HEK293 (cell line): Measurements from ENCODE around the gene CORO7.

Source experiments
- CTCF ChIA-PET: fragments of 350-600 bp; formaldehyde crosslinking; extraction: SDS; loops from one replicate; lab custom pipeline; 2021; ENCODE audit warnings: antibody characterized with exemption; lab: Yijun Ruan, JAX
- POLR2A ChIA-PET: fragments of 300-600 bp; formaldehyde crosslinking; extraction: SDS; loops from one replicate; lab custom pipeline; 2020; ENCODE audit warnings: antibody characterized with exemption, inconsistent platforms; lab: Yijun Ruan, JAX
- H3K27ac ChIP-seq: fragments of 200-500 bp; sonication (Bioruptor generic); 2 replicates; pipeline ENCODE4 v1.5.1; 2014; ENCODE audit warnings: low read depth, low read length, control low read depth, inconsistent platforms; ENCODE audit errors: extremely low read depth
- H3K36me3 ChIP-seq, 2 experiments: fragments of 200-500 bp in 1 of 2; sonication (Bioruptor generic) in 1 of 2; 1 replicate in 1 of 2; 2 replicates in 1 of 2; pipeline ENCODE4 v1.5.1; 2014 to 2017; ENCODE audit warnings: inconsistent platforms in 2 of 2, low read length in 2 of 2; ENCODE audit not compliant: control insufficient read depth in 2 of 2, insufficient read depth in 1 of 2
- H3K4me1 ChIP-seq: fragments of 200-500 bp; sonication (Bioruptor generic); 2 replicates; pipeline ENCODE4 v1.5.1; 2014; ENCODE audit warnings: mild to moderate bottlenecking, low read length, inconsistent platforms; ENCODE audit not compliant: control insufficient read depth, insufficient read depth
- H3K4me3 ChIP-seq: 2 replicates; pipeline ENCODE4 v1.5.1; 2011; ENCODE audit warnings: low read depth, mild to moderate bottlenecking, control low read depth, low read length, moderate library complexity
- H3K9me3 ChIP-seq: fragments of 200-500 bp; sonication (Bioruptor generic); 2 replicates; pipeline ENCODE4 v1.5.1; 2014; ENCODE audit warnings: low read depth, low read length, inconsistent platforms; ENCODE audit not compliant: control insufficient read depth, insufficient read depth
- BCL6B ChIP-seq: fragments of 450-650 bp; formaldehyde crosslinking; IDR thresholded peaks from 2 replicates; pipeline ENCODE4 v1.5.1; 2017; ENCODE audit warnings: missing biosample characterization, missing genetic modification characterization
- EGR2 ChIP-seq: fragments of 450-650 bp; formaldehyde crosslinking; IDR thresholded peaks from 2 replicates; pipeline ENCODE4 v1.5.1; 2016; ENCODE audit warnings: low read depth, missing biosample characterization, missing genetic modification characterization
- GLIS2 ChIP-seq: fragments of 450-650 bp; formaldehyde crosslinking; IDR thresholded peaks from 2 replicates; pipeline ENCODE4 v1.5.1; 2016; ENCODE audit warnings: missing biosample characterization, missing genetic modification characterization
- KLF17 ChIP-seq: fragments of 450-650 bp; formaldehyde crosslinking; IDR thresholded peaks from 2 replicates; pipeline ENCODE4 v1.5.1; 2016; ENCODE audit warnings: missing biosample characterization, missing genetic modification characterization
- KLF9 ChIP-seq: fragments of 450-650 bp; formaldehyde crosslinking; IDR thresholded peaks from 2 replicates; pipeline ENCODE4 v1.5.1; 2016; ENCODE audit warnings: missing biosample characterization, missing genetic modification characterization, low read depth
- PRDM10 ChIP-seq: fragments of 450-650 bp; formaldehyde crosslinking; IDR thresholded peaks from 2 replicates; pipeline ENCODE4 v1.5.1; 2016; ENCODE audit warnings: missing biosample characterization, missing genetic modification characterization
- PRDM6 ChIP-seq: fragments of 450-650 bp; formaldehyde crosslinking; IDR thresholded peaks from 2 replicates; pipeline ENCODE4 v1.5.1; 2017; ENCODE audit warnings: missing biosample characterization, missing genetic modification characterization
- SCRT2 ChIP-seq: fragments of 450-650 bp; formaldehyde crosslinking; IDR thresholded peaks from 2 replicates; pipeline ENCODE4 v1.5.1; 2016; ENCODE audit warnings: missing biosample characterization, missing genetic modification characterization
- ZBTB1 ChIP-seq: fragments of 450-650 bp; formaldehyde crosslinking; IDR thresholded peaks from 2 replicates; pipeline ENCODE4 v1.5.1; 2016; ENCODE audit warnings: missing biosample characterization, missing genetic modification characterization
- ZBTB26 ChIP-seq: fragments of 450-650 bp; formaldehyde crosslinking; optimal IDR thresholded peaks from 2 replicates; pipeline ENCODE3; 2016; ENCODE audit warnings: missing biosample characterization, mild to moderate bottlenecking, missing genetic modification characterization
- ZNF501 ChIP-seq: fragments of 450-650 bp; formaldehyde crosslinking; IDR thresholded peaks from 2 replicates; pipeline ENCODE4 v1.5.1; 2016; ENCODE audit warnings: missing biosample characterization, missing genetic modification characterization
- ZNF529 ChIP-seq: fragments of 450-650 bp; formaldehyde crosslinking; IDR thresholded peaks from 2 replicates; pipeline ENCODE4 v1.5.1; 2017; ENCODE audit warnings: missing genetic modification characterization, missing biosample characterization; ENCODE audit not compliant: insufficient replicate concordance
- ZNF544 ChIP-seq: fragments of 450-650 bp; formaldehyde crosslinking; IDR thresholded peaks from 2 replicates; pipeline ENCODE4 v1.5.0; 2017; ENCODE audit warnings: missing biosample characterization, missing genetic modification characterization
- ZNF560 ChIP-seq: fragments of 450-650 bp; formaldehyde crosslinking; IDR thresholded peaks from 2 replicates; pipeline ENCODE4 v1.5.1; 2017; ENCODE audit warnings: missing biosample characterization, missing genetic modification characterization, borderline replicate concordance
- ZNF561 ChIP-seq: fragments of 450-650 bp; IDR thresholded peaks from 2 replicates; pipeline ENCODE4 v1.5.1; 2018; ENCODE audit warnings: missing biosample characterization, missing genetic modification characterization, borderline replicate concordance
- ZNF747 ChIP-seq: fragments of 450-650 bp; formaldehyde crosslinking; IDR thresholded peaks from 2 replicates; pipeline ENCODE4 v1.5.1; 2016; ENCODE audit warnings: missing biosample characterization, missing genetic modification characterization

The CORO7 gene

GRCh38 chr16:4407543-4408322 lies 8.7 kb downstream of the CORO7 start:
- TF ChIP-seq ZNF747 (tag by site-specific recombination) (no peak), BCL6B (tag by site-specific recombination) (no peak), ZNF529 (tag by site-specific recombination) (no peak), ZBTB1 (tag by site-specific recombination) (no peak), GLIS2 (tag by site-specific recombination) (no peak), KLF9 (tag by site-specific recombination) (no peak), ZNF560 (tag by site-specific recombination) (no peak), PRDM10 (no peak)
- peaks cover 5 to 80% of the 10 kb centered on the region in 2 experiments; a peak in 2 of 3 replicates for H3K36me3 ChIP-seq
- no peak overlapping the region for H3K27ac ChIP-seq
- no peaks in the 10 kb centered on the region; the same call in 1 of the 2 replicates for H3K4me1 ChIP-seq
- CTCF ChIA-PET = no interaction called here
- H3K4me3 ChIP-seq = no peak overlapping the region
- POLR2A ChIA-PET = no interaction called here
- H3K9me3 ChIP-seq = no peaks in the 10 kb centered on the region

GRCh38 chr16:4404967-4405696 lies 11.3 kb downstream of the CORO7 start:
- H3K27ac ChIP-seq = no peak overlapping the region
- H3K9me3 ChIP-seq = no peaks in the 10 kb centered on the region
- TF ChIP-seq ZNF544 (no peak), ZNF561 (tag by site-specific recombination) (no peak), GLIS2 (tag by site-specific recombination) (peak; percentile 51)
- ChIA-PET POLR2A (interaction anchor here (0.9 kb wide), 1 partner anchor 11 kb away, joined by 3 read pairs; no protein-coding TSS in a partner anchor), CTCF (interaction anchor here (0.6 to 7.4 kb wide), 27 partner anchors 10 to 1271 kb away, joined by 3 to 135 read pairs (median 5); partner anchors contain the start of genes CORO7, PAM16 and TFAP4)
- no peak overlapping the region for H3K4me3 ChIP-seq
- H3K36me3 ChIP-seq = peaks cover 5 to 75% of the 10 kb centered on the region in 2 experiments; a peak in 2 of 3 replicates
- H3K4me1 ChIP-seq = no peaks in the 10 kb centered on the region

- Histone ChIP-seq H3K4me1 (no peaks in the 10 kb centered on the region), H3K9me3 (no peaks in the 10 kb centered on the region), H3K36me3 (peaks cover 5 to 68% of the 10 kb centered on the region in 2 experiments; a peak in 2 of 3 replicates), H3K4me3 (no peak overlapping the region), H3K27ac (no peak overlapping the region)
- CTCF ChIA-PET = interaction anchor here (0.6 to 7.4 kb wide), 41 partner anchors 9 to 1271 kb away, joined by 3 to 135 read pairs (median 5); partner anchors contain the start of genes CORO7 and PAM16
- POLR2A ChIA-PET = interaction anchor here (0.9 to 1.7 kb wide), 4 partner anchors 9 to 33 kb away, joined by 3 to 6 read pairs (median 3); no protein-coding TSS in a partner anchor
- TF ChIP-seq SCRT2 (peak; percentile 44; the same call in 1 of the 2 replicates), ZBTB26 (tag by site-specific recombination) (peak; percentile 22), KLF17 (tag by site-specific recombination) (peak; percentile 79), PRDM6 (no peak), ZNF501 (tag by site-specific recombination) (no peak), EGR2 (tag by site-specific recombination) (peak; percentile 62)
These were observed 12.0 kb downstream of the CORO7 start for GRCh38 chr16:4404247-4404966.
